Adipose tissue (tissue), 3 donors: ENCODE measurements around the gene ZNF77. TPM values are rescaled to one million over a fixed set of nuclear protein-coding genes. Genes with fewer than 3 reads are reported as not detected.
A peak's percentile ranks its signal among the peaks of the same experiment; 100 is the strongest.
"Not testable (repeated sequence)": the region's sequence is repeated elsewhere in the genome, so short reads cannot be mapped to it uniquely, and the experiment has no call there.

Experiments
- H3K27ac ChIP-seq: one replicate; pipeline ENCODE4 v1.5.1; 2013; ENCODE audit warnings: low read depth, low read length
- WGBS, 3 donors: extraction: QIAGEN DNeasy Blood & Tissue Kit; methylation state at CpG; one replicate each; pipeline ENCODE4 v1.1.7; 2013; 5-methylcytosine and 5-hydroxymethylcytosine counted together
- polyA plus RNA-seq, 3 donors: library from polyadenylated mRNA; stranded (reverse); fragments of 200-250 nt; gene quantifications; one replicate each; pipeline ENCODE4 v1.2.3, GENCODE V29; 2013
- donor health status: healthy with polysubstance abuse.
- donor health status: Bipolar disorder and iron deficiency.
- donor health status: healthy.

The ZNF77 gene
- polyA plus RNA-seq, 3 donors = 1.1 to 2.1 (median 1.7) TPM

DNA sequence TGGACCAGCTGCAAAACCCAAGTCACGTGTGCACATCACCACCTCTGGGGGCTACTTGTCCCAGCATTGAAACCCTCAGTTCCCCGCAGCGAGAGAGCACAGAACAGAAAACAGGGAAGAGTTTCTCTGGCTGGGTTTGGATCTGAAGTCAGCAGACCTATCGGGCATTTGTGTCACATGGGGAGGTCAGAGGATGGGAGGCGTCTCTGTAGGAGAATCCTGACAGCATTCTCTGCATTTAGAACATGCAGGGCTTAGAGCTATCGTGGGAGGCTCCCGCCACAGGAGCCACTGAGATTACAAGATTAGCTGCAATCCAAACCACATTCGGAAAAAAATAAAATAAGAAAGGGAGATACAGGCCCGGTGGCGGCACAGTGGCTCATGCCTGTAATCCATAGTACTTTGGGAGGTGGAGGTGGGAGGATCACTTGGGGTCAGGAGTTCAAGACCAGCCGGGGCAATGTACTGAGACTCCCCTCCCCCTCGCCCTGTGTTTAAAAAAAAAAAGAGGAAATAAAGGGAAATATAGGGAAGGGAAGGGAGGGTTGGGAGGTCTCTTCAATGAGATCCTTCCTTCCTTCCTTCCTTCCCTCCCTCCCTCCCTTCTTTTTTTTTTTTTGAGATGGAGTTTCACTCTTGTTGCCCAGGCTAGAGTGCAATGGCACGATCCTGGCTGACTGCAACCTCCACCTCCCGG, 29.7 kb upstream of the ZNF77 start:
- no peak overlapping the region for H3K27ac ChIP-seq

DNA sequence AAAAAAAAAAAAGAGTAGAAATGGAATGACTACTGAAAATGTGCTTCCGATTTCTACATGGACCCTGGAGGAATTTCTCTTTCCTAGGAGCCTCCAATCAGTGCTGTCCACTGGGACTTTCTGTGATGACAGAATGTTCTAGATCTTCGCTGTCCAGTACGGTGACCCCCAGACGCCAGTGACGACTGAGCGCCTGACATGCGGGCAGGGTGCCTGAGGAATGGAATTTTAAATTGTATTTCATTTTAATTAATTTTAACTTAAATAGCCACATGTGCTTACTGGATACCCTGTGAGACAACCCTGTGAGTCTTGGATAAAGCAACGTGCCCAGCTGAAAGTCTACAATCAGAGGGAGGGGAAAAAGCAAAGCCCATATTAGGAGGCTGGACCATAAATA, 28.5 kb upstream of the ZNF77 start:
- no peak overlapping the region for H3K27ac ChIP-seq
- 49 to 70% (median 55%) methylated on average over 8 of the region's 8 CpGs for WGBS, 3 donors

More for the DNA sequence above, 29.7 kb upstream of the ZNF77 start:
- 6 to 62% (median 11%) methylated on average over 13 to 14 of the region's 14 CpGs for WGBS, 3 donors

DNA sequence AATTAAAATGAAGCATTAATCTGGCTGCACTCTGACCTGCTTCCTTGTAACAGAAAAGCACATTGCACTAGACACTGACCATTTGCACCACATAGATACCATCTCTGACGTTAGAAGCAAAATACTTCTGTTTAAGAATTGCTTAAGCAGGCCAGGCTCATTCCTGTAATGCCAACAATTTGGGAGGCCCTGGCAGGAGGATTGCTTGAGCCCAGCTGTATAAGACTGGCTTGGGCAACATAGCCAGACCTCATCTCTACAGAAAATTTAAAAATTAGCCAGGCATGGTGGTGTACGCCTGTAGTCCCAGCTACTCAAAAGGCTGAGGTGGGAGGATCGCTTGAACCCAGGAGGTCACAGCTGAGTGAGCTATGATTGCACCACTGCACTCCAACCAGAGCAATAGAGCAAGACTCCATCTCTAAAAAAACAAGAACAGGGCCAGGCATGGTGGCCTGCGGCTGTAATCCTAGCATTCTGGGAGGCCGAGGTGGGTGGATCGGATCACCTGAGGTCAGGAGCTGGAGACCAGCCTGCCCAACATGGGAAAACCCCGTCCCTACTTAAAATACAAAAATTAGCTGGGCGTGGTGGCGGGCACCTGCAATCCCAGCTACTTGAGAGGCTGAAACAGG, 25.5 kb upstream of the ZNF77 start:
- no peak overlapping the region for H3K27ac ChIP-seq

DNA sequence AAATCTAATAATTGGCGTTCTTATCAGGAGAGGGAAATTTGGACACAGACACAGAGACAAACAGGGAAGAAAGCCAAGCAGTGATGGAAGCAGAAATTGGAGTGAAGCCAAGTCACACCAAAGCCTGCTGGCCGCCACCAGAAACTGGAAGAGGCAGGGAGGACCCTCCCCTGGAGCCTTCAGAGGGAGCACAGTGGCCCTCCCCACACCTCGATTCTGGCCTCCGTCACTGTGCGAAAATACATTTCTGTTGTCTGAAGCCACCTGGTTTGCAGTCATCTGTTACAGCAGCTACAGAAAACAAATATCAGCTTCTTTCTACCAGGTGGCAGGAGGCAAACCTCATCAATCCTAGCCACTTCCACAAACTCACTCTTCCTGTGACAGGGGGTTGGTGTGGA, 24.3 kb upstream of the ZNF77 start:
- WGBS, 3 donors = 10 to 25% (median 24%) methylated on average over 5 of the region's 5 CpGs
- H3K27ac ChIP-seq = no peak overlapping the region

More for the DNA sequence above, 25.5 kb upstream of the ZNF77 start:
- WGBS, 3 donors = 70 to 85% (median 79%) methylated on average over 9 of the region's 9 CpGs

DNA sequence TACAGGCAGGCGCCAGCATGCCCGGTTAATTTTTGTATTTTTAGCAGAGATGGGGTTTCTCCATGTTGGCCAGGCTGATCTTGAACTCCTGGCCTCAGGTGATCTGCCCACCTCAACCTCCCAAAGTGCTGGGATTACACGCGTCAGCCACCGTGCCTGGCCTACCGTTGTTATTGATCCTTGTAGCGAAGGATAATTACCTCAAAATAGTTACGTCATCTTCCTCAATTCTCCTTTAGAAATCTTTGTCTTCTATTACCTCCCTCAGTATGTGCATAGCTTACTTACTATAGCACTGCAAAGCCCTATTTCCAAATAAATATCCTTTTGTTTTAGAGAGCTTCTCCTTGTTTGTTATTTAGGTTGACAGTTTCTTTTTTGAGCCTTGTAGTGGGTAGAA, 23.2 kb upstream of the ZNF77 start:
- WGBS, 3 donors = 74 to 85% (median 85%) methylated on average over 8 of the region's 8 CpGs
- H3K27ac ChIP-seq = no peak overlapping the region

DNA sequence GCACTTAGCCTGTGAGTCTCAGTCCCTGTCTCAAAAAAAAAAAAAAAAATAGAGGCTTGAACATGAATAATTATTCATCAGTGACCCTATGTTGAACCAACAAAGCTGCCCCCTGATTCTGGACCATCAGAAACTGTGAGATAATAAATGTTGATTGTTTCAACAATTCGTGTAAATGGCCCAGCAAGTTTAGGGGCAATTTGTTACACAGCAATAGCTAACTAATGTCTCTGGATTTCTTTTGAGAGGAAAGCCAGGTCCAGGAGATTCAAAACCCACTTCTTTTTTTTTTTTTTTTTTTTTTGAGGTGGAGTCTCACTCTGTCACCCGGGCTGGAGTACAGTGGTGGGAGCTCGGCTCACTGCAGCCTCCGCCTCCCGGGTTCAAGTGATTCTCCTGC, 20.1 kb upstream of the ZNF77 start:
- no peak overlapping the region for H3K27ac ChIP-seq
- WGBS, 3 donors = 94 to 97% (median 96%) methylated on average over 5 of the region's 5 CpGs

DNA sequence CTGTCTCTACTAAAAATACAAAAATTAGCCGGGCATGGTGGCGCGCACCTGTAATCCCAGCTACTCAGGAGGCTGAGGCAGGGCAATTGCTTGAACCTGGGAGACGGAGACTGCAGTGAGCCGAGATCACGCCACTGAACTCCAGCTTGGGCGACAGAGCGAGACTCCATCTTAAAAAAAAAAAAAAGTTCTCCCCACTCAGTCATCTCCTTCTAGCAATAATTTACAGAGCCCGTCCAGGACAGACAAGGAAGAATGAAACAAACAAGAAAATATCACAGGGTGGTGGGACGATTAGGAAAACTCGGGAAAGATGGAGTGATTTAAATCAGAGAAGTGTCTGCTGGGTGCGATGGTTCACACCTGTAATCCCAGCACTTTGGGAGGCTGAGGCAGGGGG, 18.9 kb upstream of the ZNF77 start:
- 78 to 92% (median 91%) methylated on average over 12 of the region's 12 CpGs for WGBS, 3 donors
- not testable (repeated sequence) for H3K27ac ChIP-seq

DNA sequence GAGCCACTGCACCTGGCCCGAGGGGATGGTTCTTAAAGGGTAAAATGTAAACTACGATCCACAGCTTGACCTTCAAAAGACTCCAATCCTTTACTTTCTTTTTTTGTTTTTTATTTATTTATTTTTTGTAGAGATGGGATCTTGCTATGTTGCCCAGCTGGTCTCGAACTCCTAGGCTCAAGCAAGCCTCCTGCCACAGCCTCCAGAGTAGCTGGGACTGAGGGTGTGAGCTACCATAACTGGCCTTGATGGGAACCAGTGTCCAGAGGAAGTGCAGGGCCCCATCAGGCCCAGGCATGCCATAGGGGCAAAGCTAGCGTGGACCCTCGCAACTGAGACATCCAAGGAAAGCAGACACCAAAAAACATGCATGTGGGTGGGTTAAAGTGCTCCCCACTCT, 18.4 kb upstream of the ZNF77 start:
- WGBS, 3 donors = 83 to 97% (median 91%) methylated on average over 5 of the region's 5 CpGs
- H3K27ac ChIP-seq = no peak overlapping the region

DNA sequence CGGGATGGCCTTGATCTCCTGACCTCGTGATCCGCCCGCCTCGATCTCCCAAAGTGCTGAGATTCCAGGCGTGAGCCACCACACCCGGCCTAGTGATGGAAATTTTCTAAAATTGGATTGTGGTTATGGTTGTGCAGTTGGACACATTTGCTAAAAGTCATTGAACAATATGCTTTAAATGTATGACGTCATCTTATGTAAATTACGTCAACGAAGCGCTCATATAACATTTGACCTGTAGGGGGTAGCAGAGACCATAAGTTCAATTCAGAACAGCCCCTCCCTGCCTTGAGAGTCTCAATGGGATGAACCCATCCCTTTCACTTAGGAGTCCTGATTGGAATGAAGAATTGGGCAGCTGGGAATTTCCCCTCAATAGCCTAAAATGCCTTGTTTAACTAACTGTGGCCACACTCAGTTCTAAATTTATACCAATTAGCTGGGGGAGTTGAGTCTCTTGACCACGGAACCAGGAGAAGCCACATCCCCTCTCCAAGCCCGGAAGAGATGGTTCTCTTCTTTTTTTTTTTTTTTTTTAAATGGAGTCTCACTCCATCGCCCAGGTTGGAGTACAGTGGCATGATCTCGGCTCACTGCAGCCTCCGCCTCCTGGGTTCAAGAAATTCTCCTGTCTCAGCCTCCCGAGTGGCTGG, 17.4 kb upstream of the ZNF77 start:
- 30 to 34% (median 32%) methylated on average over 17 of the region's 17 CpGs for WGBS, 3 donors
- H3K27ac ChIP-seq = no peak overlapping the region

DNA sequence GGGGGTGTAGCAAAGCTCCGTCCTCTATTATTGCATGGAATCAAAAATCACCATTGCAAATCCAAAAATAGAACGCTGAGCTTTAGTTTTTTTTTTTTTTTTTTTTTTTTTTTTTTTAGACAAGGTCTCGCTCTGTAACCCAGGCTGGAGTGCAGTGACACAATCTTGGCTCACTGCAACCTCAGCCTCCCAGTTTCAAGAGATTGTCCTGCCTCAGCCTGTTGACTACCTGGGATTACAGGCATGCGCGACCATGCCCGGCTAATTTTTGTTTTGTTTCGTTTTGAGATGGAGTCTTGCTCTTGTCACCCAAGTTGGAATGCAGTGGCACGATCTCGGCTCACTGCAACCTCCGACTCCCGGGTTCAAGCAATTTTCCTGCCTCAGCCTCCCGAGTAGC, 15.3 kb upstream of the ZNF77 start:
- H3K27ac ChIP-seq = no peak overlapping the region
- WGBS, 3 donors = 77 to 92% (median 86%) methylated on average over 11 to 12 of the region's 12 CpGs

DNA sequence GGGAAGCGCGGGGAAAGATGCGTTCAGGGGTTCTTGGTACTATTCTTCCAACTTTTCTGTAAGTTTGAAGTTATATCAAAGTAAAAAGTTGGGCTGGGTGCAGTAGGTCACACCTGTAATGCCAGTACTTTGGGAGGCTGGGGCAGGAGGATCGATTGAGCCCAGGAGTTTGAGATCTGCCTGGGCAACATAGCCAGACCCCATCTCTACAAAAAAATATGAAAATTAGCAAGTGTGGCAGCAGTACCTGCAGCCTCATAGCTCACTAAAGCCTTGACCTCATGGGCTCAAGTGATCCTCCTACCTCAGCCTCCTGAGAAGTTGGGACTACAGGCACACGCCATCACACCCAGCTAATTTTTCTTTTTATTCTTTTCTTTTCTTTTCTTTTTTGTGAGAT, 12.4 kb upstream of the ZNF77 start:
- no peak overlapping the region for H3K27ac ChIP-seq
- WGBS, 3 donors = 92 to 97% (median 96%) methylated on average over 5 of the region's 5 CpGs

DNA sequence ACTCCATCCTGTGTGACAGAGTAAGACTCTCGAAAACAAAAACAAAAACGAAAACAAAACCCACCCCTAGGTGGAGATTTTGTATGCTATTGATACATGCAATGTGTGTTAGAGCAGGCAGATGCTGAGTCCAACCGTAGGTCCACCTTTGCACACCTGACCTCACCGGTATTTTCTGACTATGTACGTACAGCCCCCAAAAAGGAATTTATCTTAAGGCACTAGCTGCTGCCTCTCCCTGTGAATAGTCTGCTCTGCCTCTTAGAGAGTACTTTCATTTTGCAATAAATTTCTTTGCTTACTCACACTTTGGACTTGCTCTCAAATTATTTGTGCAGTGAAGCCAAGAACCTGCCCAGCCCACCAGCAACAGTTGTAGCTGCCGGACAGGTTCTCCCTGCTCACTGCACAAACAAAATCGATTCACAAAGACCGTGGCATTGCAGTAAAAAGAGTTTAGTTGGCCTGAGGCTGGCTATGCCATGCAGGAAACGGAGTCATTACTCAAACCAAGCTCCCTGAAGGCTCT, 8.2 kb upstream of the ZNF77 start:
- WGBS, 3 donors = 13 to 55% (median 51%) methylated on average over 9 of the region's 9 CpGs

DNA sequence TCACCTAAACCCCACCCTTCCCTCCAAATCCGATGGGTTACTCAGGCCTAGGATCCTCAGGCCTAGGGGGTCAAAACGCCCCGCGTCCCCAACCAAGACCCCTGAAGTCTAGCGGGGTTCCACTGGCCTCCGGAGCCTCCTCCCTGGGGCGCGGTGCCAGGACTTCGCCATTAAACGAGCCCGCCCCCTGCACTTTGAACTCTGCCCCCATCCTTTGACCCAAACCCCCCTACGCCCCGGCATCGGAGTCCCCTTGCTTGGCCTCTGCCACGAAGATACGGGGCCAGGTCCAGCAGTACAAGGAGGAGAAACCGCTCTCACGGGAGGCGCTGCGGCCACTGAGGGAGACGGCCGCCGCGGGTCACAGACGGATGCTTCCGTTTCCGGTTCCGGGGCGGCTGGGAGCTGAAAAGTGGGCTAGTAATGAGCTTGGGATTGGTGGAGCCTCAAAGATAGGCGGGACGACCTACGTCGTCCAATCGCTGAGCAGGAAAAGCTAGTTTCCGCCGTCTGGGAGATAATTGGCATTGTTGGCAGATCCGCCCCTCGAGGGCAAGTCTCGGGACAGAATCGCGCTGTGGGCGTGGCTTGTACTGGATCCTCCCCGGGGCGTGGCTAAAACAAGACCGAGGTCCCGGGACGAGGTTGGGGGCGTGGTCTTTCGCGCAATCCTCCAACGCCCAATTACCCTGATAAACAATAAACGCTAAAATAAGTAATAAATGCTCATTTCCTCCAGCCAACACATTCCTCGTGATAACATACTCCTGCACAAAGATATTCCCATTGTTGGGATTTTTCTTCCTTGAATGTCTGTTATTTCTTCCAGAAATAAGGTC, 5.7 kb upstream of the ZNF77 start:
- H3K27ac ChIP-seq = peak overlapping the region; percentile 13
- 0% methylated on average over 52 to 53 of the region's 53 CpGs for WGBS, 3 donors

More for the DNA sequence above, 8.2 kb upstream of the ZNF77 start:
- H3K27ac ChIP-seq = no peak overlapping the region

DNA sequence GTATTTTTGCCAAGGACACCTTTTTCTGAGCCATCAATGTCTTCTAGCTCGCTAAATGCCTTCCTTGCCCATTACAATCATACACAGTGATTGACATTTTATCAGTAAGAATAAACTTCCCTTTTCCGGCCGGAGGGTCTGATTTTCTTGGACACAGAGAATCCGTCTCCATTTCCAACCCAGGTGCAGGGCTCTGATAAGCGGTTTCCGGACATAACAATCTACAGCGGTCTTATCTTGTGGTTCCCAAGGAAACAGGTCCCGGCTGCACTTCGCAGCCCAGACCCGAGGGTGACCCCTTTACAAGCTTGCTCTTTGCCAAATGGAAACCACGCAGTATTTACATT, 5.1 kb upstream of the ZNF77 start:
- peak overlapping the region; percentile 13 for H3K27ac ChIP-seq
- 0 to 1% (median 1%) methylated on average over 11 of the region's 11 CpGs for WGBS, 3 donors

DNA sequence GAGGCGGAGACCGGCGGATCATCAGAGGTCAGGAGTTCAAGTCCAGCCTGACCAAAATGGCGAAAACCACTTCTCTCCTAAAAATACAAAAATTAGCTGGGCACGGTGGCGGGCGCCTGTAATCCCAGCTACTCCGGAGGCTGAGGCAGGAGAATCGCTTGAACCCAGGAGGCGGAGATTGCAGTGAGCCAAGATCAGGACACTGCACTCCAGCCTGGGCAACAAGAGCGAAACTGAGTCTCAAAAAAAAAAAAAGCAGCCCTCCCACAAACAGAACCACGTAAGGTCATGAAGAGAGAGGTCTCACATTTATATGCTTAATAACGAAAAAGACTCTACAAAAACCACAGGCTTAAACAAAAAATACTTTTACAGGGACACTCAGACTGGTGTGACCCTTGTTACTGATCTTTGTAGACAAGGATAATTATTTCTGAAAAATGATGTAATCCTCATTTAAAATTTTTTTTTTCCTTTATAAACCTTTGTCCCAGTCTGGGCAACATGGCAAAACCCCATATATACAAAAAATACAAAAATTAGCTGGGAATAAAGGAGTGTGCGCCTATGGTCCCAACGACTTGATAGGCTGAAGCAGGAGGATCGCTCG, 909 bp upstream of the ZNF77 start:
- no peak overlapping the region for H3K27ac ChIP-seq
- WGBS, 3 donors = 34 to 47% (median 42%) methylated on average over 17 of the region's 17 CpGs

DNA sequence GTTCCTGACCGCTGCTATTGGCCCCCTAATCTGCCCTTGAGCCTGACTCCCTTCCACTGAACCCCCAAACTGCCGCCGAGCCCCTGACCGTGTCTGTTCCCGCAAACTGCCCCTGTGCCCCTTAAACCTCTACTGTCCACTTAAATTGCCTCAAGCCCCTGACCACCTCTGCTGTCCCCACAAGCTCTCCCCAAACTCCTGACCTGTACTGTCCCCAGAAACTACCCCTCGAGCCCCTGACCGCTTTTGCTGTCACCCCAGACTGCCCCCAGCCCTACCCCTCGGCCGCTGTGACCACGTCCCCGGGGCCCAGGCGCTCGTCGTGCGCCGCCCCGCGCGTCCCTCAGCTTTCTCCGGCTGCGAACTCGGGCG, 382 bp downstream of the ZNF77 start:
- WGBS, 3 donors = 2 to 3% (median 3%) methylated on average over 23 of the region's 23 CpGs
- H3K27ac ChIP-seq = no peak overlapping the region

DNA sequence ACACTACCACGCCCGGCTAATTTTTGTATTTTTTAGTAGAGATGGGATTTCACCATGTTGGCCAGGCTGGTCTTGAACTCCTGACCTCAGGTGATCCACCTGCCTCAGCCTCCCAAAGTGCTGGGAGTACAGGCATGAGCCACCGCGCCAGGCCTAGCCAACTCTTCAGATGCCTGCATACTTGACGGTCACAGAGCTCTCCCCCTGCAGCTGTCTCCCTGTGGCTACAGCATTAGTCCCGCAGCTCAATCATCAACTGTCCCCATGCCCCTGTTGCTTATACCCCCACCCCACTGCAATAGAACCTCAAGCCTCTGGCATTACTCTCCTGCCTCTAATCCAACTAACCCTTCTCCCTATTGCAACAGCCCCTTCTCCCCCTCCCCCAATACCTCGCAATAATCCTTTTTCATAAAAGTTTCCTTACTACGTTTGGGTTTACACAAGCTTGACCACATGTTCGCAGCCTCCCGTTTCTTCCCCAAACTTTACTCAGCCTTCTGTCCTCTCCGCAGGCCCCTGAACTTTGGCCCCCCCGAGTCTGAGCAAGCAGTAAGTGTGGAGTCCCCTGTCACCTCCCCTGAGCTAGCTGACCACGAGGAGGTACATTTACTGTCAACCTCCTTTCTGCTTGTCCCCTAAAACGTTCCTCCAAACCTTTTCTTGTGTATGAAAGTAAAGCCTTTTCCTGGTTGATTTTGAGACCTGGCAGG, 1.7 kb downstream of the ZNF77 start:
- H3K27ac ChIP-seq = no peak overlapping the region
- 70 to 74% (median 72%) methylated on average over 14 of the region's 14 CpGs for WGBS, 3 donors

DNA sequence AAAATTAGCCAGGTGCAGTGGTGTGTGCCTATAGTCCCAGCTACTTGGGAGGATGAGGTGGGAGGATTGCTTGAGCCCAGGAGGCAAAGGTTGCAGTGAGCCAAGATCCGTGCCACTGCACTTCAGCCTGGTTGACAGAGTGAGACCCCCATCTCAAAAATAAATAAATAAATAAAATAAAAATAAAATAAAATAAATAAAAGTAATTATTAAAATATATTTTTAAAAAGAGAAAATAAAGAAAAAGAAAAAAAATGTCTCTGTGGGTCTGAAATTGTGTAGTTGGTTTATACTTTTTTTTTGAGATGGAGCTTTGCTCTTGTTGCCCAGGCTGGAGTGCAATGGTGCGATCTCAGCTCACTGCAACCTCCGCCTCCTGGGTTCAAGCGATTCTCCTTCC, 8.9 kb downstream of the ZNF77 start:
- WGBS, 3 donors = 94 to 100% (median 99%) methylated on average over 4 of the region's 4 CpGs
- H3K27ac ChIP-seq = not testable (repeated sequence)
